Measurements from ENCODE around the gene NTRK2. TPM values are rescaled to one million over a fixed set of nuclear protein-coding genes. Genes with fewer than 3 reads are reported as not detected.

NTRK2 gene
- total RNA-seq, 6 experiments from 2014 or later = 0.18 to 0.49 (median 0.30) TPM

DNA sequence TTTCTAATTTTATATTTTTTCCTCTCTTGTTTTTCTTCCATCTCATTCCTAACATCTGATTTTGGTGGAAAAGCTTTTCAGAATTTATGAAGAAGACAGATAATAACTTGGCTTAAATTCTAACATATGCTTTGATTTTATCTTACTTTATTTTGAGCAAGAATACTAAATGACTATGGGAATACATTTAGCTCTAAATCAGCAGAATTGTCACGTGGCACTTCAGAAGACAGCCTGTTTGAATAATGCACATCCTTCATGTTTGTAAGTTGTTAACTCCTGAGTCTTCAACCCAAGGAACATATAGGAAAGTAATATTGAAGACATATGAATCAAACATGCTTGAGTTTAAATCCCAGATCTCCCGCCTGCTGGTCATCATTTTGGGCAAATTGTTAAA lies 90.3 kb downstream of the NTRK2 start:
- intact Hi-C loops (cut with DNase I) = no loop called here
- Histone ChIP-seq H3K27me3 (no peaks in the 10 kb centered on the region), H3K36me3 (no peaks in the 10 kb centered on the region), H3K27ac (no peak overlapping the region), H3K4me3 (no peak overlapping the region), H3K9me3 (no peaks in the 10 kb centered on the region), H3K4me1 (no peaks in the 10 kb centered on the region)
- no peak for ATAC-seq
- WGBS (ENCODE audit: insufficient coverage, low coverage, low lambda C conversion rate, missing lambda C conversion rate) = 39% methylated on average over 2 of the region's 2 CpGs
- TF ChIP-seq, protein P1, sequence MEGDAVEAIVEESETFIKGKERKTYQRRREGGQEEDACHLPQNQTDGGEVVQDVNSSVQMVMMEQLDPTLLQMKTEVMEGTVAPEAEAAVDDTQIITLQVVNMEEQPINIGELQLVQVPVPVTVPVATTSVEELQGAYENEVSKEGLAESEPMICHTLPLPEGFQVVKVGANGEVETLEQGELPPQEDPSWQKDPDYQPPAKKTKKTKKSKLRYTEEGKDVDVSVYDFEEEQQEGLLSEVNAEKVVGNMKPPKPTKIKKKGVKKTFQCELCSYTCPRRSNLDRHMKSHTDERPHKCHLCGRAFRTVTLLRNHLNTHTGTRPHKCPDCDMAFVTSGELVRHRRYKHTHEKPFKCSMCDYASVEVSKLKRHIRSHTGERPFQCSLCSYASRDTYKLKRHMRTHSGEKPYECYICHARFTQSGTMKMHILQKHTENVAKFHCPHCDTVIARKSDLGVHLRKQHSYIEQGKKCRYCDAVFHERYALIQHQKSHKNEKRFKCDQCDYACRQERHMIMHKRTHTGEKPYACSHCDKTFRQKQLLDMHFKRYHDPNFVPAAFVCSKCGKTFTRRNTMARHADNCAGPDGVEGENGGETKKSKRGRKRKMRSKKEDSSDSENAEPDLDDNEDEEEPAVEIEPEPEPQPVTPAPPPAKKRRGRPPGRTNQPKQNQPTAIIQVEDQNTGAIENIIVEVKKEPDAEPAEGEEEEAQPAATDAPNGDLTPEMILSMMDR (IDR thresholded peaks at IDR 0.05) = no peak
- TF ChIP-seq POLR2A (IDR thresholded peaks at IDR 0.05) = no peak
- DNase-seq = no peak

DNA sequence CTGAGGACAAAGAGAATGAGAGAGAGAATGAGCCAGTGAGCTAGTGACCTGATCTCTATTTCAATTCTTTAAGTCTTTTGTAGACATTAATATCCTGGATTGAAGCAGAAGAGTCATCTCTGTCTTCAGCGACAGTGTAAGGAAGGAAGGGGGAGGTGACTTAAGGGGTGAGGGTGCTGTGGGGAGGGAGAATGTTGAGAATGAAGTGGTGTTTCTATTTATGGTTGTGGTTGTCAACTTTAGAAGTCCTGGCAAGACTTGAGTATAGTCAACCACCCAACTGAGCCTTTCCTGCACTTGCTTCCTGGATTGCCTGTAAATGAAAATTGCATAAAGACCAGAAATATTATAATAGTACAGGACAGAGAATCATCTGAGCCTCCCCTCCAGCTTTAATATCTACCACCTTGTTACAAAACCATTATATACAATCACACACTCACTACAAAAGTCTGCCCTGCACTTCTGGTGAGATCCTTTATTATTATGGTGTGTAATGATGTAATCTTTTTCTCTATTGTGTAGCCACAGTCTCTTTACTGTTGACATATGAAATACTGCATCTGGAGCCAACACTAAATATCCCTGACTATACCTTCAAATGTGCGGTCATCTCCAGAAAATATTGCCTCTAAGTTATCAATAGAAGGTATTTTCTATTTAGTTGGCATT lies 91.7 kb downstream of the NTRK2 start:
- H3K4me3 ChIP-seq = no peak overlapping the region
- H3K4me1 ChIP-seq = no peaks in the 10 kb centered on the region
- H3K36me3 ChIP-seq = no peaks in the 10 kb centered on the region
- H3K27ac ChIP-seq = no peak overlapping the region
- 30% methylated on average over 2 of the region's 2 CpGs for WGBS (ENCODE audit: insufficient coverage, low coverage, low lambda C conversion rate, missing lambda C conversion rate)
- ATAC-seq = no peak
- TF ChIP-seq POLR2A (IDR thresholded peaks at IDR 0.05) = no peak
- TF ChIP-seq, protein P1 (IDR thresholded peaks at IDR 0.05) = no peak
- intact Hi-C loops (cut with DNase I) = no loop called here
- H3K27me3 ChIP-seq = no peaks in the 10 kb centered on the region
- DNase-seq = no peak
- no peaks in the 10 kb centered on the region for H3K9me3 ChIP-seq

DNA sequence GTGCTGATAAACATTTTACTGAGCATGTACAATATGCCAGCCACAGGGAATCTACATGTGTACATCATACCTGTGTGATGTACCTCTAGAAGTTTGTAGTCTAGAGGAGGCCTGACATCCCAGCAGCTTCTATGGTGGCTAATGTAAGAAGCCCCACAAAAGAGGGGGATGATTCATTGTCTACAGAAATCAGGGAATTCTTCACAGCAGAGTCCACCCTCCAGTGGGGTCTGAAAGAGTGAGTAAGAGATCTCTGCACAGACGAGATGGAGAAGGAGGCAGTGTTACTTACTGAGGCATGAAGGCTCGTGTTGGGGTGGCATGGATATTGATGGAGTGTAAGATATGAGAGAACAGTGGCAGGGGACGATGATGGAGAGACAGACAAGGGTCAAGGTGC lies 103.0 kb downstream of the NTRK2 start:
- TF ChIP-seq, protein P1 (IDR thresholded peaks at IDR 0.05) = no peak
- TF ChIP-seq POLR2A (IDR thresholded peaks at IDR 0.05) = no peak
- DNase-seq (no peak), ATAC-seq (no peak)
- Histone ChIP-seq H3K4me3 (no peak overlapping the region), H3K27ac (no peak overlapping the region), H3K36me3 (no peaks in the 10 kb centered on the region), H3K9me3 (no peaks in the 10 kb centered on the region), H3K4me1 (no peaks in the 10 kb centered on the region), H3K27me3 (no peaks in the 10 kb centered on the region)
- WGBS (ENCODE audit: insufficient coverage, low coverage, low lambda C conversion rate, missing lambda C conversion rate) = 39% methylated on average over 3 of the region's 3 CpGs
- intact Hi-C loops (cut with DNase I) = no loop called here

DNA sequence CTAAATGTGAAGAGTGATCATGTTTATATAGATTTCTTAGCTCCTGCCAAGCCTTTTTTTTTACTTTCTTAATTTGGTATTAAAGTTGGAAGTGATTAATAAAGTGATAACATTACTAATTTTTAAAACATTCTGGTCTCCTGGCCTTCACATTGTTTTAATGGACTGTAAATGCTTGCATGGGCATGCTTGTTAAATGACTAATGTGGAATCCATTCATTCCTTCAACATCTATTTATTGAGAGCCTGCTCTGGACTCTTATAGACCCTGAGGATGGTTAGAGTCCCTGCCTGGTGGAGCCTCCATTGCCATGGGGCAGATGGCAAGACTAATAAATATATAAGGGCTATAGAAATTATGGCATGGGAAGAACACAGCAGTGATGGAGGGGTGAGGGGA lies 103.5 kb downstream of the NTRK2 start:
- H3K9me3 ChIP-seq = no peaks in the 10 kb centered on the region
- no peaks in the 10 kb centered on the region for H3K27me3 ChIP-seq
- ATAC-seq = no peak
- no peak for DNase-seq
- no peak for TF ChIP-seq POLR2A (IDR thresholded peaks at IDR 0.05)
- TF ChIP-seq, protein P1 (IDR thresholded peaks at IDR 0.05) = no peak
- no peak overlapping the region for H3K4me3 ChIP-seq
- no peaks in the 10 kb centered on the region for H3K36me3 ChIP-seq
- no peaks in the 10 kb centered on the region for H3K4me1 ChIP-seq
- intact Hi-C loops (cut with DNase I) = no loop called here
- no peak overlapping the region for H3K27ac ChIP-seq
